HG03175 (cell line): ENCODE data around the gene THG1L.

Experiments
- ATAC-seq: cut with Tn5 transposase; IDR thresholded peaks from one replicate; pipeline ENCODE4 v1.9.1; 2021; ENCODE audit warnings: mild to moderate bottlenecking, moderate library complexity; ENCODE audit not compliant: unreplicated experiment

The THG1L gene

DNA sequence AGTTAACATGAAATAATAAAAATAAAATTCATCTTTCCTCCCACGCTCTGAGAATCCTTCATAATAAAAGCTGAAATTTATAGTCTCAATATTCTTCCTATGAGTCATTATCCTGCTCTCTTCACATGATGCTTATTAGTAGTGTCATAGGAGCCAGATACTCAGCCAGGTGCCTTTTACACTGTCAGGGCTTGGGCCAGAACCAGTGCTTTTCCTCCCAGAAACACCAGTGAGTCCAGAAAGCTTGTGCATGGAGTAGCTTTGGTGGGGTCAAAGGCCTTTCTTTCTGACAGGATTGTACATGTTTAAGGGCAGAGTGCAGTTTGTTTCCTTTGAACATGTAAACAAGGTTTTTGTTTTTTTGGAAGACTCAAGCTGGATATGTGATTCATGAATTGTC lies 19.1 kb downstream of the THG1L start:
- no peak for ATAC-seq

DNA sequence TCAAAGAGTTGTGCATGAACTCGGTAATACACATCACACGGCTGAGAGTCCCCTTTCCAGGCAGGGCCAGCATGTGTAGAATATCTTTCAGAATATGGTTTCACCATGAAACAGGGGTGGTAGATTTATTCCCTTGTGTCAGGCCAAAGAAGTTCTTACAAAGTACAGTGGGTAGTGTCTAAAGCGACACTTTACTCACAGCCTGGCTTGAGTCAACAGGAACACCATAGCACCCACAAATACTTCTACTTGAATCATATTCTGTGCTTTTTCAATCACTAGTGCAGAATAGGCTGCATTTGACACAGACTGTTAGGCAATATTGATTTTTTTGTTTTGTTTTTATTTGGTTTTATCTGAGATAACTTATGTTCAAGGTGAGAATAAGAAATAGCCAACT lies 24.9 kb downstream of the THG1L start:
- no peak for ATAC-seq

DNA sequence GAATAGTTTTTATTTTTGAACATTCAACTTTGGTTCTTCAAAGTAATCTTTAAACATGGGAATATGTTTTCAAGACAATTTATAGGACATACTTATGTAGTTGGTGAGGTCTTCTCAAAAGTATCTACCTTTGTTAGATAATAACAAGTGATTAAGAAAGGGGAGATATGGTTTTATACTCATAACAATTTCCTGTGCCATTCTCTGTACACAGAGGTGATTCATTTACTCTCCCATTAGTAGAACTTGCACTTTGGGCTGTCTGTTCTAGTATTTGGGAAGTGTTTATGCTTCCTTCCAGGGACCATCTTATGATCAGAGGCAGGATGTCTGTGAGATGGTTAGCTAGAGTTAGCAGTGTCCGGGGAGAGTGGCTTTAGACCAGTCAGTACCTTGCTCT lies 27.5 kb downstream of the THG1L start:
- ATAC-seq = no peak

DNA sequence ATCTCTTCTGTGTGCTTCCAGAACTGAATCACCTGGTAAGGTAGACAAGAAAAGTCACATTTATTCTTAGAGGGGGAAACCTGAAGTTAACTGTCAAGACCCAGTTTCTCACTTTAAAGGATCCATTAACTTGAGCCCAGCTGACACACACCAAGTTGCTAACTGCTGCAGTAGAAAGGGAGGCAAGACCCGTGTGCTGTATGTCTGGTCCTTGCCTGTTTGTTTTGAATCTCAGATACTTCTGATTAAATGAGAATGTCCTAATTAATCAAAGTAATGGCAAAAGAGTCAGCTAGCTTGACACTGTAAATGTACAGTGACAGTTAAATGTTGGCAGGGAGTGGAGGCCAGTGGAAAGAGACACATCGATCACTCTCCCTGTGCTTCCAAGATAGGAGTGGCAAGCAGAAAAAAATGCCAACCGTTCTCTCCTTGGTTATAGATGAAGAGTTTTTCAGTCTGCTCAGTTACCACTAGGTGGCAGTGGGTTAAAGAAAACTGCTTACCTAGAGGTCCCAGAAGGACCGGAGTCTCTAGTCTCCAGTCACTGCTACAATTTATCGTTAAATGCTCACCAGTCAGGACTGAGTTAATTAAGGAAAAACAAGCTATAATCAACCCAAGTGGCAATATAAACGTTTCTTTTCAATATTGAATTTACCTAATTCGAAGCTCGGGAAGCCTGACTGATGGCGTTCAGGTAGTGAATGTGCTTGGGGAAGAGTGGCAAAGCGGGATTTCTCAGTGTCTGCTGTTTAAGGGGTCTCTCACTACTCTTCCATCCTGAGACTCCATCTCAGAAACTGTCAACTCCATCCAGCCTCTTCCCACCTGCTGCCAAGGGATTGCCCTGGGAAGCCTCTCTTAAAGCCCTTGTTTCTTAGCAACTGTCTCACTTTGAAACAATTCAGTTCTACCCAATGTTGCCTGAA lies 30.7 kb downstream of the THG1L start:
- peak; percentile 86 for ATAC-seq

DNA sequence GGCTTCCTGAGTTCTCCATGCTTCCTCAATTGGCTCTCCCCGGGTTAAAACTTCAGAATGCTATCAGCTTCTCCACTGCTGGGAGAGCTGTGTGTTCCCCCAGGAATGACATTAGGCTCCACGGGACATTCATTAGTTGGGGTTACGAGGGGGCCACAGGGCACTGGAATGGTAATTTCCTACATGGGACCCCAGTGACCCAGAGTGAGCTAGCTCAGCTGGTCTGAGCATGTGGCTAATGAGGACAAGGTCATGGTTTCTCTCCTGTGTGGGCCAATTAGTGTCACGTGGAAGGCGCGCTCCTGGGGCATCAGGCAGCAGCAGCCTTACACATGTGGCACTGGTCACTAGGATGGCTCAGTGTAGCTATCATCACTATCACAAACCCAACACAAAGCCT lies 33.3 kb downstream of the THG1L start:
- ATAC-seq = no peak

DNA sequence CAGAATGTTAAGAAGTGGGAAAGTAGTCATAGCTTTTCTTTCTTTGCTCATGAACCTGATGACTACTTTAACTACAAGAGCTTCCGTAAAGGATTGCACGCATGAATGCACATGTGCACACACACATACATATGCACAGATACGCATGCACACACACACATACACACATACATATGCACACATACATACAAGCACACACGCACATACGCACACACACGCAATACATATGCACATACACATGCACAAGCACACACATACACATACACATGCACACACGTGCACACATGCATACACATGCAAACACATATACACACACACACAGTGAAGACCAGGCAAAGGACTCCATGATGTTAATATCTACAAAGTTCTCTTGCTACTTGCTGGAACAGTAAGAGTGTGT lies 35.2 kb downstream of the THG1L start:
- ATAC-seq = no peak

DNA sequence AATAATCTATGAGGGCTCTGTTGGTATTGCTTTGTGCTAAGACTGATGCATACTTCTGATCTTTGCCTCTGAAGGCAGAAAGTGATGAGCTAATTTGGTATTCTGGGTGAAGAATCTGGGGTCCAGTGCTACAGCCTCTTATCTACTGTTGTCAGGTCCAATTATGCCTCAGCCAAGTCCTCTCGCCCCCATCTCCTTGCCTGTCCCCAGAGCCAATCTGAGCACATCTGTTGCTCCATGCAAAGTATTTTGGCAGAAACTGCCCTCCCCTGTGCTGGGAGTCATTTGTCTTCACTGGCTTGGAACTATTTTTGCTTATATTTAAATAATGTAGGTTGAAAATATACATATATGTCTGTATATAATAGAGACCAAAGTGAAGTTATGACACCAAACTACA lies 35.7 kb downstream of the THG1L start:
- no peak for ATAC-seq

DNA sequence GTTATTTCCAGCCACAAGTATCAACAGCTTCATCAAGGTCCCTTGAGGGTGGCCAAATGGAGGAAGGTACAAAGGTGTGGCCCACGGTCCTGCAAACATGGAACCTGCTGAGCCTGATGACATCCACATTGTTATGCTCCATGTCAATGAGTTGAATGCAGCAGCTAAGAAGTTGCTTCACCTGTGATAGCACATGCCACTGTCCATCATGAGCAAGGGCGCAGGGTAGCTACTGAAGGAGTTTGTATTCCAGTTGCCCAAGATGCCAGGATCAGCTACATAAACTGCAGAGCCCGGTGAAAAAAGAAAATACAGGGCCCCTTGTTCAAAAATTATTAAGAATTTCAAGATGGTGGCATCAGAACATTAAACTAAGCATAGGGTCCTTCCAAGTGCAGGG lies 36.5 kb downstream of the THG1L start:
- no peak for ATAC-seq

DNA sequence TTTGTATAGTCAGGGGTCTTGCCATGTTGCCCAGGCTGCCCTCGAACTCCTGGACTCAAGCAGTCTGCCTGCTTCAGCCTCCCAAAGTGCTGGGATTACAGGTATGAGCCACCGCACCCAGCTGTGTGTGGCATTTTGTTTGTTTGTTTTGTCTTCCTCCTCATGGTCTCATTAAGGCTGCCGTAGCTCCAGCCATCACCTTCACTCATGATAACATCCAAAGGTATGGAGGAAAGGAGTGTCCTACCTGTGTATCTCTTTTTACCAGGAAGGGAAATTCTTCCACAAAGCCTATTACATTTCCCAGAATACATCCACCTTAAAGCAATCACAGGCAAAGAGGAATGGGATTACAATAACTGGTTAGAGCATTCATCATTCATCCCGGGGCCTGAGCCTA lies 39.4 kb downstream of the THG1L start:
- ATAC-seq = no peak

DNA sequence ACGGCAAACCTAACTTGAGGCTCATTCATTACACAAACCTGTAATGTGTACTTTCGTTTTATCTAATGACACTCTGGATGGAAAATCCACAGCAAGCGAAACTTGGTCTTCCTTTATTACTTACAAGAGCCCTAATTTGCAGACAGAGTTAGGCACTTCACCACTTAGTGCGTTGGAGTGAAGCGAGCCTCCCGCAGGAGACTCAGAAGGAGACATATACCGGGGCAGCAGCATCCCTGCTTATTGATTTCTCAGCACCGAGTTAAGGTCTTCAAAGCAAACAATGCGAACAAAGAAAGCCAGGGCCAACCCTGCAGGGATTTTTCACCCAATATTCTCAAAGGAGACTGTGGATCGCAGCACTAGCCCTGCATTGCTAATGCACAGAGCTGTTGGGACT lies 40.9 kb downstream of the THG1L start:
- ATAC-seq = no peak

DNA sequence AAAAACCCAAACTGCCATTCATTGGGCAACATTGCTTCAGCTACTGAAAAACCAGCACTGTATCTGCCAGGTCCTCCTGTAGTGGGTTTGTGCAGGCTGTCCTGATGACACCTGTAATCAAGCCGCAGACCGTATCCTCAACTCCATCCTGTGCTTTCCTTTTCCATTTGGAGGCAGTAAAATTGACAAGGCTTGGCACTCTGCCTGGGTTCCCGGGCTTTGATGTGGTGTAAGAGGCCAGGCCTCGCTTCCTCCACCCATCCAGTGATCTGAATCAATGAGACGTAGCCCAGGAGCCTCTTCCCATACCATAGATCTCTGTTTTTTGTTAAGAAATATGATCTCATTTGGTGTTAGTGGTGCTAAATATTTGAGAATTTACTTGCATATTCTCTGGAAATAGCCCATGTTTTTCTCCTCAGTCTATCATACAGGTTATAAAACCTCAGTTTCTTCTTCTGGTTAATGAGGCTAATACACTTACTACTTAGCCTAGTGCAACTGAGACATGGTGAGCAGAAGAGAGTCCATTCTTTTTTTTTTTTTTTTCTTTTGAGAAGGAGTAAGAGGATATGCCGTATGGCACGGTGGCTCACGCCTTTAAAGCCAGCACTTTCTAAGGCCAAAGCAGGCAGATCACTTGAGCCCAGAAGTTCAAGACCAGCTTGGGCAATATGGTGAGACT lies 47.0 kb downstream of the THG1L start:
- ATAC-seq = no peak

DNA sequence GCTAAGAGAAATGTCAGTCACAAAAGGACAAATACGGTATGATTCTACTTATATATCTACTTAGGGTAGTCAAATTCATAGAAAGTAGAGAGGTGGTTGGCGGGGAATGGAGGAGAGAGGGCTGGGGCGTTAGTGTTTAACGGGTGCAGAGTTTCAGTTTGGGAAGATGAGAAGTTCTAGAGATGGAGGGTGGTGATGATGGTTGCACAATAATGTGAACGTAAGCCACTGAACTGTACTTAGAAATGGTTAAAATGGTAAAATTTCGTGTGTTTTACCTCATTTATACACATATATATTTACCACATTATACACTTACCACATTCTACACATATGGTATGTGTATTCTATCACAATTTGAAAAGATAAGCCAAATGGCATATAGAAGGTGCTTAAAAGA lies 48.0 kb downstream of the THG1L start:
- ATAC-seq = no peak

DNA sequence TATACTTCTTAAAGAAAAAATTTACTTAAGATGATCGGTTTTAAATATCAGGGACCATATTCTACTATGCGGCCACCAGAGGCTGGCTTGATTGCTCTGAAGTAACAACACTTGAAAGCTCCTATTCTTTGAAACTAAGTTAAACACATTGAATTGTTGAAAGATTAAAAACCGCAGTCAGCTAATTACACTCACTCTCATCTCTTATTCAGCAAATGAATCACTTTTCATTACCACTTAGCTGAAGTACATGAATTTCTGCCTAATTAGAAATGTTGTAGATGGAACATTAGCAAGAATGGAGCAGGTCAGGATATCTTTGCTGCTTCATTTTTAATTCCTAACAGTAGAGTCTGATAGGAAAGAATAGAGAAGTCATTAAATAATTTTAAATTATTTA lies 54.6 kb downstream of the THG1L start:
- ATAC-seq = no peak
